Panc1 (cell line): ENCODE data around the gene NXF1.

Experiments
- CTCF ChIP-seq: fragments of 450-650 bp; IDR thresholded peaks from 2 replicates; pipeline ENCODE4 v1.5.1; 2017; ENCODE audit warnings: mild to moderate bottlenecking
- POLR2AphosphoS5 ChIP-seq: IDR thresholded peaks from 2 replicates; pipeline ENCODE4 v1.6.1; 2012; ENCODE audit warnings: mild to moderate bottlenecking, low read depth, low read length, moderate library complexity
- REST ChIP-seq, 2 experiments: IDR thresholded peaks; 2 replicates each; pipeline ENCODE4 v1.6.1; 2011 to 2012; ENCODE audit warnings: low read depth in 2 of 2, control low read depth in 1 of 2, low read length in 1 of 2, mild to moderate bottlenecking in 1 of 2, moderate library complexity in 1 of 2; ENCODE audit not compliant: insufficient read depth in 1 of 2
- TCF7L2 ChIP-seq: IDR thresholded peaks from 2 replicates; pipeline ENCODE4 v1.6.1; 2011; ENCODE audit warnings: mild to moderate bottlenecking, low read depth, low read length, inconsistent platforms

DNA sequence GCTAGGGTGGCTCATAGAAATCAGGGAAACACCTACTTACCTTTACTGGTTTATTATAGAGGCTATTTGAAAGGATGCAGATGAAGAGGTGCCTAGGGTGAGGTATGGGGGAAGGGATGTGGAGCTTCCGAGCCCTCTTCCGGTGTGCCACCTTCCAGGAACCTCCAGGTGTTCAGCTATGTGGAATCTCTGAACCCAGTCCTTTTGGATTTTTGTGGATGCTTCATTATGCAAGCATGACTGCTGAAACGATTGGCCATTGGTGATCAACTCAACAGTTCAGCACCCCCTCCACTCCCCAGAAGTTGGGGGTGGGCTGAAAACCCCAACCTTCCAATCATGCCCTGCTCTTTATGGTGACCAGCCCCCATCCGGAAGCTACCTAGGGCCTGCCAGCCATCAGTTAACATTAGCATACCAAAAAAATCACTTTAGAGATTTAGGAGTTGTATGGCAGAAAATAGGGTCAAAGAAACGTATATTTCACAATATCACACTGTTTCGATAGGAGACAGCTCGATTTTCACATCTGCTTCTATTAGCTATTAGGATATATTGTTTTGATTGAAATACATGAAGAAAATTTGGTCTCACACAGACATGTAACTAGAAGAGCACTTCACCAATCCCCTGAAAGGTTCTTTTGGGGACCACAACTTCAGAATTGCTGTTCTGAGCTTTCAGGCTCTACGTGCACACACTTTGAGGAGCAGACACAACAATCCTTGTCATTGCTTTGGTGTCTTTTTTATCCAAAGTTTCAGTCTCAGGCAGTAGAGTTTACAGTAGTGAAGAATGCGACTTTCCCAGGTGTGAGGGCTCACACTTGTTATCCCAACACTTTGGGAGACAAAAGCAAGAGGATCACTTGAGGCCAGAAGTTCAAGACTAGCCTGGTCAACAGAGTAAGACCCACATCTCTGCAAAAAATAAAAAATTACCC, 47.1 kb downstream of the NXF1 start:
- TF ChIP-seq TCF7L2 (no peak), REST (IDR thresholded peaks at IDR 0.05; ENCODE audit: insufficient read depth in 1 of 2, low read depth in 2 of 2, low read length in 1 of 2) (no peak), CTCF (no peak), POLR2AphosphoS5 (no peak)
